GM10266 (cell line): ENCODE data around the gene GLB1L.

ENCODE experiments used
- DNase-seq: peaks from one replicate; pipeline ENCODE4 v3.0.0; 2012; ENCODE audit errors: extremely low spot score
- CTCF ChIP-seq: IDR thresholded peaks from 2 replicates; pipeline ENCODE4 v1.5.1; 2012; ENCODE audit warnings: mild to moderate bottlenecking, low read depth; ENCODE audit not compliant: control insufficient read depth, insufficient read depth; ENCODE audit errors: missing control alignments

Gene GLB1L

GRCh38 chr2:219214141-219214540 is 31.1 kb downstream of the GLB1L start:
- no peak for DNase-seq
- TF ChIP-seq CTCF = no peak

- TF ChIP-seq CTCF = no peak
- no peak for DNase-seq
Observed at GRCh38 chr2:219213486-219214071, 31.7 kb downstream of the GLB1L start.

GRCh38 chr2:219213026-219213415 is 32.2 kb downstream of the GLB1L start:
- no peak for TF ChIP-seq CTCF
- DNase-seq = no peak

- no peak for DNase-seq
- no peak for TF ChIP-seq CTCF
Observed at GRCh38 chr2:219210886-219211362, 34.3 kb downstream of the GLB1L start.

GRCh38 chr2:219210196-219210885 is 34.9 kb downstream of the GLB1L start:
- no peak for TF ChIP-seq CTCF
- DNase-seq = no peak

GRCh38 chr2:219209236-219210195 is 35.7 kb downstream of the GLB1L start:
- TF ChIP-seq CTCF = no peak
- no peak for DNase-seq
